ENCODE measurements around the gene SP100.

GRCh38 chr2:230408244-230408842 is 7.7 kb upstream of the SP100 start:
- TF ChIP-seq CTCF (IDR thresholded peaks at IDR 0.05): no peak
- no peak for TF ChIP-seq POLR2A (IDR thresholded peaks at IDR 0.05)
